Inflammatory macrophage (primary cell): ENCODE data around the gene PLSCR5.
A peak's percentile ranks its signal among the peaks of the same experiment; 100 is the strongest.

Experiments used
- DNase-seq, 2 donors: peaks; one replicate each; pipeline ENCODE4 v3.0.0-alpha.2; 2020 to 2022

Gene PLSCR5

GRCh38 chr3:146544002-146544928, 60.9 kb downstream of the PLSCR5 start, which contains the start of gene PLSCR1:
TSS of gene PLSCR1 (minus strand) at chr3:146544607. CDS start at chr3:146536552, 8,055 bp downstream.
- peak; percentile 99 to 100 for DNase-seq

GRCh38 chr3:146543461-146544001, 61.6 kb downstream of the PLSCR5 start:
- DNase-seq: peak; percentile 15 to 57

- DNase-seq: no peak
Measured at GRCh38 chr3:146542978-146543377, 62.2 kb downstream of the PLSCR5 start.

GRCh38 chr3:146542179-146542578, 63.0 kb downstream of the PLSCR5 start:
- DNase-seq: peak; percentile 74 to 90

- DNase-seq: no peak
Measured at GRCh38 chr3:146540978-146541377, 64.2 kb downstream of the PLSCR5 start.

GRCh38 chr3:146540236-146540635, 64.9 kb downstream of the PLSCR5 start:
- DNase-seq: peak; percentile 47 to 54

GRCh38 chr3:146539315-146539714, 65.8 kb downstream of the PLSCR5 start:
- no peak for DNase-seq

GRCh38 chr3:146537603-146538002, 67.5 kb downstream of the PLSCR5 start:
- no peak for DNase-seq

- no peak for DNase-seq
Measured at GRCh38 chr3:146536681-146537080, 68.5 kb downstream of the PLSCR5 start.
